ENCODE measurements around the gene NENF.
"Not testable (repeated sequence)": the region's sequence is repeated elsewhere in the genome, so short reads cannot be mapped to it uniquely, and the experiment has no call there.

Gene NENF
- 9.4 to 13.7 reads per million in 2 donors for total RNA-seq

- DNase-seq = peak; percentile 52 to 87 (median 59)
Observed at GRCh38 chr1:212432661-212433576, at the start of gene NENF. NENF (plus strand) TSS chr1:212432920; CDS start chr1:212432944, 24 bp downstream.

- no peak for DNase-seq
Observed at GRCh38 chr1:212386029-212386428, 46.7 kb upstream of the NENF start.

GRCh38 chr1:212388985-212389716 lies 43.6 kb upstream of the NENF start:
- no peak for DNase-seq

GRCh38 chr1:212395678-212396437 lies 36.9 kb upstream of the NENF start:
- not testable (repeated sequence) for DNase-seq

- peak in 1 of 5 experiments; percentile 9 for DNase-seq
Observed at GRCh38 chr1:212396638-212397037, 36.1 kb upstream of the NENF start.

GRCh38 chr1:212397171-212397570 lies 35.5 kb upstream of the NENF start:
- DNase-seq = no peak

- no peak for DNase-seq
Observed at GRCh38 chr1:212401042-212401441, 31.7 kb upstream of the NENF start.

GRCh38 chr1:212401838-212402582 lies 30.7 kb upstream of the NENF start:
- no peak for DNase-seq

- no peak for DNase-seq
Observed at GRCh38 chr1:212402666-212403321, 29.9 kb upstream of the NENF start.

- DNase-seq = no peak
Observed at GRCh38 chr1:212410231-212410820, 22.4 kb upstream of the NENF start.

- no peak for DNase-seq
Observed at GRCh38 chr1:212412374-212412773, 20.3 kb upstream of the NENF start.

- no peak for DNase-seq
Observed at GRCh38 chr1:212413902-212414327, 18.8 kb upstream of the NENF start.

- peak; percentile 71 to 95 (median 84) for DNase-seq
Observed at GRCh38 chr1:212414328-212415106, 18.2 kb upstream of the NENF start, which contains the start of gene PACC1. PACC1 (minus strand) TSS chr1:212414886; CDS start chr1:212414757, 129 bp downstream.

GRCh38 chr1:212415107-212415841 lies 17.4 kb upstream of the NENF start:
- DNase-seq = peak in 1 of 5 experiments; percentile 13

- no peak for DNase-seq
Observed at GRCh38 chr1:212421165-212421564, 11.6 kb upstream of the NENF start.

GRCh38 chr1:212423879-212424278 lies 8.8 kb upstream of the NENF start:
- no peak for DNase-seq

- no peak for DNase-seq
Observed at GRCh38 chr1:212428496-212428895, 4.2 kb upstream of the NENF start.

GRCh38 chr1:212430416-212430815 lies 2.3 kb upstream of the NENF start:
- no peak for DNase-seq

- DNase-seq = no peak
Observed at GRCh38 chr1:212430955-212431394, 1.7 kb upstream of the NENF start.
